Stimulated activated CD8-positive, alpha-beta memory T cell treated with anti-CD3 and anti-CD28 coated beads, Interleukin-4, amount 100 ng/mL, for 24 hours (primary cell): ENCODE data around the gene PSME1.

Experiments used
- DNase-seq: peaks from one replicate; pipeline ENCODE4 v3.0.0-alpha.2; 2020; ENCODE audit warnings: low read depth

The PSME1 gene

GRCh38 chr14:24135834-24136683 lies at the start of gene PSME1:
PSME1 (plus strand) TSS chr14:24136194; CDS start chr14:24136263, 69 bp downstream.
- DNase-seq = peak; percentile 89

GRCh38 chr14:24087004-24087403 lies 49.0 kb upstream of the PSME1 start:
- DNase-seq = no peak

GRCh38 chr14:24088095-24088494 lies 47.9 kb upstream of the PSME1 start:
- no peak for DNase-seq

- no peak for DNase-seq
Observed at GRCh38 chr14:24089890-24090289, 46.1 kb upstream of the PSME1 start.

GRCh38 chr14:24092110-24092504 lies 43.9 kb upstream of the PSME1 start:
- no peak for DNase-seq

GRCh38 chr14:24092505-24093206 lies 43.3 kb upstream of the PSME1 start:
- DNase-seq = no peak

GRCh38 chr14:24093207-24093900 lies 42.6 kb upstream of the PSME1 start:
- DNase-seq = no peak

- peak; percentile 82 for DNase-seq
Observed at GRCh38 chr14:24093901-24094840, 41.8 kb upstream of the PSME1 start, which contains the start of gene PCK2. PCK2 (plus strand) TSS chr14:24094311; CDS start chr14:24094406, 95 bp downstream.

GRCh38 chr14:24094841-24095270 lies 41.1 kb upstream of the PSME1 start:
- DNase-seq = no peak

- DNase-seq = peak; percentile 59
Observed at GRCh38 chr14:24095271-24096068, 40.5 kb upstream of the PSME1 start.

GRCh38 chr14:24096545-24097181 lies 39.3 kb upstream of the PSME1 start:
- no peak for DNase-seq

GRCh38 chr14:24098229-24098926 lies 37.6 kb upstream of the PSME1 start:
- no peak for DNase-seq

GRCh38 chr14:24098927-24099813 lies 36.8 kb upstream of the PSME1 start:
- no peak for DNase-seq

GRCh38 chr14:24100197-24100981 lies 35.6 kb upstream of the PSME1 start:
- DNase-seq = no peak

- DNase-seq = no peak
Observed at GRCh38 chr14:24100982-24101494, 35.0 kb upstream of the PSME1 start.

- DNase-seq = no peak
Observed at GRCh38 chr14:24102357-24103048, 33.5 kb upstream of the PSME1 start.

GRCh38 chr14:24103451-24103850 lies 32.5 kb upstream of the PSME1 start:
- DNase-seq = no peak
